OCI-M2 (cell line): ENCODE measurements around the gene TMEM260.
"Not testable (repeated sequence)": the region's sequence is repeated elsewhere in the genome, so short reads cannot be mapped to it uniquely, and the experiment has no call there.

Experiments used
- DNase-seq: peaks from one replicate; lab custom pipeline; 2025; ENCODE audit not compliant: unreplicated experiment; lab: John Stamatoyannopoulos, UW

TMEM260 gene

DNA sequence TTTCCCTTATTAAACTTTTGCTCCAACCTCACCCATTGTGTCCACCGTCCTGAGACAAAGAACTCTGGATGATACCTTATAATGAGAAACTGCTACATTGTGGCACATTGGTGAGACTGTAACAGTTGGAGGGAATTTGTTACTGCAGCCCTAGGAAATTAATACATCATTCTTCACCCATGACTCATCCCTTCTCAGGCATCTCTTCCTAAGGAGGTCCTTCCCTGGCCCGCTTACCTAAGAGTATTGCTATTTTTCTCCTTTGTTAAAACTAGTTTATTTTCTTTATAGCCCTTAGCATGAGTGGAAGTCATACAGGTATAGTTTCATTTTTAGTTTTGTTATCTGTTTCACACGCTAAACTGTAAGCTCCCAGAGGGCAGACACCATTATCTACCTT is 87.1 kb downstream of the TMEM260 start:
- DNase-seq, result no peak

DNA sequence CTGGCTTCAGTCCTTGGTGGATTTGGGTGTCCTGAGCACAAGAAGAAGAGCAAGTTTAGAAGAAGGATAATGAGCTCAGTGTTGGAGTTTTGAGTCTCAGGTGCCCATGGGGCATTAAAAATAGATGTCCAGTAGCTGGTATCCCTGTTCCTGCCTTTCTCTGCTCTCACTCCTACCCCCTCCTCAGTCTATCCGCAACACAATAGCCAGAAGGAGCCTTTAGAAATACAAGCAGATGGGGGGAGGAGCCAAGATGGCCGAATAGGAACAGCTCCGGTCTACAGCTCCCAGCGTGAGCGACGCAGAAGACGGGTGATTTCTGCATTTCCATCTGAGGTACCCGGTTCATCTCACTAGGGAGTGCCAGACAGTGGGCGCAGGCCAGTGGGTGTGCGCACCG is 87.7 kb downstream of the TMEM260 start:
- DNase-seq, result not testable (repeated sequence)

DNA sequence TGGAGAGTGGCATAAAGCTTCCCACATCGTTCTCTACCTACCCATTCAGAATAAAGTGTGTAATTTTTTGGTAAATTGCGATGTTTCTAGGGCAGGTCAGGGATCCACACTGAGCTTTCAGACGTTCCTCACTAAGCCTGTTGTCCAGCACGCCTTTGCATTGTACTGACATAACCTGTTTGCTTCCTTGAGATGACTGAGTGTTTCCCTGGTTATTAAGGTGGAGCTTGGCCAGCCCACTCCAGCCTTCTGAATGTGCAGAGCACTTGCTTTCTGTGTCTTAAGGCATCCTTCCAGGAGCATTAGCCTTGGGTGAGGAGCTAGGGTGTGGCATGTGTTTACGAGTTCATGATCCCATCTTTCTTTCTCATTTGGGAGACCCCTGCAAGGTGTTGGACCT is 96.4 kb downstream of the TMEM260 start:
- DNase-seq, result no peak

DNA sequence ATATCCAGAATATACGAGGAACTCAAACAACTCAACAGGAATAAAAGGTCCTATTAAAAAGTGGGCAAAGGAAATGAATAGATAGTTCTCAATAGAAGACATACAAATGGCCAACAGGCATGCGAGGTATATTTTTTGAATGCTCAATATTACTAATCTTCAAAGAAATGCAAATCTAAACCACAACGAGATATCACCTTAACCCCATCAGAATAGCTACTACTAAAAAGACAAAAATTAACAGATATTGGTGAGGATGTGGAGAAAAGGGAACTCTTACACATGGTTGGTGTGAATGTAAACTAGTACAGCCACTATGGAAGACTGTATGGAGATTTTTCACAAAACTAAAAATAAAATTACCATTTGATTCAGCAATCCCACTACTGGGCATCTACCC is 99.2 kb downstream of the TMEM260 start:
- no peak for DNase-seq

DNA sequence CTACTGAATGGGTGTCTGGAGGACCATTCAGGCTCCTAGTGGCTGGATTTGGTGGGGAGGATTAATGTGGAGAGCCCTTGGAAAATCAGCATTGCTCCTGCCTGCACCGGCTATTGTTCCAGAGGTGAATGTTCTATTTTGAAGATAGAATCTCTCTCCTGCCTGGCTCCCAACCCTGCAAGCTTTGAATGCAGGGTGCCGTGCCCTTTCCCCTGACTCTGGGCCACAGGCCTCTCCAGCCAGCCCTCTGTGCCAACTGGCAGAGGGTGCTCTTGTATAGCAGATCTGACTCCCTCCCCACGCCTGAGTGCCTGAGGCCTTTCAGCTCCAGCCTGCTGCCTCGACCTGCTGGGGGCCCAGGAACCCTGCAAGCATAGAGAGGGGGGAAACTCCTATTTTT is 106.8 kb downstream of the TMEM260 start:
- no peak for DNase-seq

DNA sequence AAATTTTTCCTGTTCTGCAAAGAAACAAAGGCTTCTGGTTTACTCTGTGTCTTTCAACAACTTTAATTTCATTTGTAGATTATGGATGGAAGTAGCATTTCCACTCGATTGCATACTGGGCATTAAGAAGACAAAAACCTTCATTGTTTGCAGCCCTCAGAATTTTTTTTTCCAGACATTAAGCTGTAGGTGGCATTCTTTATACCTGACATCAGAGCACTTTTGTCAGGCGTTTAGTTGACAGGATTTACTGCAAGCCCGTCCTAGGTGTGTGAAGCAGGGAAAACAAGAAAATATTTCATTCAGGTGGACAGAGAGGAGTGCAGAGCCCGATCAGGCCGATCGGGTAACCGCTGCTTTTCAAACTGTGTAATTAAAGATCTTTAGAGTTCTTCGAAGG is 107.5 kb downstream of the TMEM260 start:
- DNase-seq, result no peak

DNA sequence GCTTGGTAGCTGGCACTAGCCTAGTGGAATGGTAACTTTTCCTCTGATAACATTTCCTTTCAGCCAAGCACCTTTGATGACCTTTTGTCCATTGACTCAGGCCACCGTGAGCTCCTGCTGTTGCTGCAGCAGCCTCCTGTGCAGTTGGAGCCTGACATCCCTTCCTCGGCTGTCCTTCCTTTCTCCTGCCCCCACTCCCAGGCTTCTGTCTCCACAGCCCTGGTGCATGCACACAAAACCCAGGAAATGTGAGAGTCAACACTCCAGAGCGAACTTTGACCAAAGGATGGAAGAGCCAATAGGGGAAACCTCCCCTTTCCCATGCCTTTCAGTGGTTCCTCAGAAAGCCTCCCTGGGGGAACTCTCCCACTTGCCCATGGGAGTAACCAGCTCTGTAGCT is 115.0 kb downstream of the TMEM260 start:
- no peak for DNase-seq

DNA sequence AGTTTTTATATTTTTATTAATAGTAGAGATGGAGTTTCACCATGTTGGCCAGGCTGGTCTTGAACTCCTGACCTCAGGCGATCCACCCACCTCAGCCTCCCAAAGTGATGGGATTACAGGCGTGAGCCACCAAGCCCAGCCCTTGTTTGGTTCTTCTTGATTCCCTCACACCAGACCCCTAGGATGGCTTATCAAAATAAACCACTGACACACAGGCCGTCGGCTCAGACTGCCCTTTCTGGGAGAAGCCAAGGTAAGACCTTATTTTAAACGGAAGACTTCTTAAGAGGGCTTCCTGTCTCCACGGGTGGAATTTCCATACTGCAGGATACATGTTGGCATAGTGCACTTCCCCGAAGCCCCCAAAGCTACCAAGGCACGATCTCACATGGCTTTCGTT is 115.6 kb downstream of the TMEM260 start:
- DNase-seq, result not testable (repeated sequence)
